PC-3 (cell line): Measurements from ENCODE around the gene TIAM1.

Experiments
- EZH2phosphoT487 ChIP-seq: fragments of 300-600 bp; sonication (generic); IDR thresholded peaks from 2 replicates; pipeline ENCODE4 v1.6.1; 2018; ENCODE audit warnings: mild to moderate bottlenecking, antibody characterized with exemption, low read length, borderline replicate concordance
- TF ChIP-seq, protein P1 (sequence below): fragments of 300-600 bp; sonication (generic); conservative IDR thresholded peaks from 2 replicates; pipeline ENCODE4 v1.5.1; 2017; ENCODE audit warnings: antibody characterized with exemption, low read depth, mild to moderate bottlenecking, low read length

DNA sequence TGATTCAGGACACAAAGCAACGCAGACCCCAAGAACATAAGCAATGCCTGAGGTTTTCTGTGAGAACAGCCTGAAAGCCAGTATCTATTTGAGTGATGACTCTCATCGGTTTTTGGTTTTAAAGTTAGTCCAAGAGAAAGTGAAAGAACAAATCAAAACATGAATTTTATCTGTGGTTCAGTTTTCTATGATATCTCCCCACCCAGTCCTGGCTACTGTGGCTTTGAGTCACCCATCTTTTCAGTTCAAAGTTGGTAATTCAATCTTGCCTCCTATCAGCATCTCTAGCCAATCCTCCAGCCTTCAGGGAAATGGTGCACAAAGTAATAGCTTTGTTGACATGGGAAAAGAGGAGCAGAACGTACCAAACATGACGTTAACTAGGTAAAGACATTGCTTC is 265.3 kb downstream of the TIAM1 start:
- TF ChIP-seq, protein P1, sequence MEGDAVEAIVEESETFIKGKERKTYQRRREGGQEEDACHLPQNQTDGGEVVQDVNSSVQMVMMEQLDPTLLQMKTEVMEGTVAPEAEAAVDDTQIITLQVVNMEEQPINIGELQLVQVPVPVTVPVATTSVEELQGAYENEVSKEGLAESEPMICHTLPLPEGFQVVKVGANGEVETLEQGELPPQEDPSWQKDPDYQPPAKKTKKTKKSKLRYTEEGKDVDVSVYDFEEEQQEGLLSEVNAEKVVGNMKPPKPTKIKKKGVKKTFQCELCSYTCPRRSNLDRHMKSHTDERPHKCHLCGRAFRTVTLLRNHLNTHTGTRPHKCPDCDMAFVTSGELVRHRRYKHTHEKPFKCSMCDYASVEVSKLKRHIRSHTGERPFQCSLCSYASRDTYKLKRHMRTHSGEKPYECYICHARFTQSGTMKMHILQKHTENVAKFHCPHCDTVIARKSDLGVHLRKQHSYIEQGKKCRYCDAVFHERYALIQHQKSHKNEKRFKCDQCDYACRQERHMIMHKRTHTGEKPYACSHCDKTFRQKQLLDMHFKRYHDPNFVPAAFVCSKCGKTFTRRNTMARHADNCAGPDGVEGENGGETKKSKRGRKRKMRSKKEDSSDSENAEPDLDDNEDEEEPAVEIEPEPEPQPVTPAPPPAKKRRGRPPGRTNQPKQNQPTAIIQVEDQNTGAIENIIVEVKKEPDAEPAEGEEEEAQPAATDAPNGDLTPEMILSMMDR, result no peak
- no peak for TF ChIP-seq EZH2phosphoT487
